SK-N-SH (cell line): ENCODE measurements around the gene MYO9A.

Experiments
- GABPA ChIP-seq: IDR thresholded peaks from 2 replicates; pipeline ENCODE4 v1.4.0; 2012; ENCODE audit warnings: low read depth, mild to moderate bottlenecking
- JUND ChIP-seq: IDR thresholded peaks from 2 replicates; pipeline ENCODE4 v1.4.0; 2012
- POLR2AphosphoS5 ChIP-seq: IDR thresholded peaks from 2 replicates; pipeline ENCODE4 v1.6.1; 2012; ENCODE audit warnings: low read depth, low read length
- RCOR1 ChIP-seq: fragments of 150-350 bp; IDR thresholded peaks from 2 replicates; pipeline ENCODE4 v1.6.1; 2017; ENCODE audit warnings: antibody characterized with exemption, low read length
- SMC3 ChIP-seq: IDR thresholded peaks from 2 replicates; pipeline ENCODE4 v1.6.1; 2012; ENCODE audit warnings: low read depth, low read length, improper control_type of control experiment
- TEAD4 ChIP-seq: IDR thresholded peaks from 2 replicates; pipeline ENCODE4 v1.4.0; 2012; ENCODE audit warnings: mild to moderate bottlenecking, borderline replicate concordance; ENCODE audit not compliant: insufficient read depth
- TF ChIP-seq, protein P1 (sequence below): IDR thresholded peaks from 2 replicates; pipeline ENCODE4 v1.4.0; 2012; ENCODE audit warnings: low read depth, borderline replicate concordance
- TF ChIP-seq, protein P2 (sequence below): IDR thresholded peaks from 2 replicates; pipeline ENCODE4; 2012
- TF ChIP-seq, protein P3 (sequence below): fragments of 150-350 bp; IDR thresholded peaks from 2 replicates; pipeline ENCODE4 v1.6.1; 2016; ENCODE audit warnings: mild to moderate bottlenecking, low read depth, low read length
- TF ChIP-seq, protein P4 (sequence below): fragments of 200-600 bp; sonication (generic); IDR thresholded peaks from 2 replicates; pipeline ENCODE4 v1.6.1; 2017; ENCODE audit warnings: antibody characterized with exemption, mild to moderate bottlenecking, moderate library complexity
- TF ChIP-seq, protein P5 (sequence below): IDR thresholded peaks from 2 replicates; pipeline ENCODE4 v1.6.1; 2012; ENCODE audit warnings: mild to moderate bottlenecking, low read depth, low read length, moderate library complexity
- TF ChIP-seq, protein P6 (sequence below): fragments of 150-350 bp; IDR thresholded peaks from 2 replicates; pipeline ENCODE4 v1.6.1; 2017; ENCODE audit warnings: antibody characterized with exemption, low read length, low read depth, borderline replicate concordance
- TF ChIP-seq, protein P7 (sequence below): IDR thresholded peaks from 2 replicates; pipeline ENCODE4 v1.4.0; 2012; ENCODE audit warnings: low read depth, borderline replicate concordance

DNA sequence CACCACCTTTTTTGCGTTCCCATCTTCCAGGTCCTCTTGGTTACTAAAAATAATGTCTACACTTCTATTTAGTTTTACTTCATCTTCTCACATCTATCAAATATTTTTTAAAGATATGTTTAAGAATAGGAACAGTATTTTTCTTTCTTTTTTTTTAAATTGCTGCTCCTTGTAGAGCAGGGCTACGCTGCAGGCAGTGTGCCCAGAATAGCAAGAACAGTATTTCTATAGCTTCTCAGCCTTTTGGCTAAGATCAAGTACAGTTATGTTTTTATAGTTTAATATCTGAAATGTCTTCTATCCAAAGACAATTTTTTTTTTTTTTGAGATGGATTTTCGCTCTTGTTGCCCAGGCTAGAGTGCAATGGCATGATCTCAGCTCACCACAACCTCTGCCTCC, 73.0 kb downstream of the MYO9A start:
- TF ChIP-seq, protein P1, sequence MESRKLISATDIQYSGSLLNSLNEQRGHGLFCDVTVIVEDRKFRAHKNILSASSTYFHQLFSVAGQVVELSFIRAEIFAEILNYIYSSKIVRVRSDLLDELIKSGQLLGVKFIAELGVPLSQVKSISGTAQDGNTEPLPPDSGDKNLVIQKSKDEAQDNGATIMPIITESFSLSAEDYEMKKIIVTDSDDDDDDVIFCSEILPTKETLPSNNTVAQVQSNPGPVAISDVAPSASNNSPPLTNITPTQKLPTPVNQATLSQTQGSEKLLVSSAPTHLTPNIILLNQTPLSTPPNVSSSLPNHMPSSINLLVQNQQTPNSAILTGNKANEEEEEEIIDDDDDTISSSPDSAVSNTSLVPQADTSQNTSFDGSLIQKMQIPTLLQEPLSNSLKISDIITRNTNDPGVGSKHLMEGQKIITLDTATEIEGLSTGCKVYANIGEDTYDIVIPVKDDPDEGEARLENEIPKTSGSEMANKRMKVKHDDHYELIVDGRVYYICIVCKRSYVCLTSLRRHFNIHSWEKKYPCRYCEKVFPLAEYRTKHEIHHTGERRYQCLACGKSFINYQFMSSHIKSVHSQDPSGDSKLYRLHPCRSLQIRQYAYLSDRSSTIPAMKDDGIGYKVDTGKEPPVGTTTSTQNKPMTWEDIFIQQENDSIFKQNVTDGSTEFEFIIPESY = no peak
- TF ChIP-seq, protein P2, sequence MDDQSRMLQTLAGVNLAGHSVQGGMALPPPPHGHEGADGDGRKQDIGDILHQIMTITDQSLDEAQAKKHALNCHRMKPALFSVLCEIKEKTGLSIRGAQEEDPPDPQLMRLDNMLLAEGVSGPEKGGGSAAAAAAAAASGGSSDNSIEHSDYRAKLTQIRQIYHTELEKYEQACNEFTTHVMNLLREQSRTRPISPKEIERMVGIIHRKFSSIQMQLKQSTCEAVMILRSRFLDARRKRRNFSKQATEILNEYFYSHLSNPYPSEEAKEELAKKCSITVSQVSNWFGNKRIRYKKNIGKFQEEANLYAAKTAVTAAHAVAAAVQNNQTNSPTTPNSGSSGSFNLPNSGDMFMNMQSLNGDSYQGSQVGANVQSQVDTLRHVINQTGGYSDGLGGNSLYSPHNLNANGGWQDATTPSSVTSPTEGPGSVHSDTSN = no peak
- TF ChIP-seq, protein P3, sequence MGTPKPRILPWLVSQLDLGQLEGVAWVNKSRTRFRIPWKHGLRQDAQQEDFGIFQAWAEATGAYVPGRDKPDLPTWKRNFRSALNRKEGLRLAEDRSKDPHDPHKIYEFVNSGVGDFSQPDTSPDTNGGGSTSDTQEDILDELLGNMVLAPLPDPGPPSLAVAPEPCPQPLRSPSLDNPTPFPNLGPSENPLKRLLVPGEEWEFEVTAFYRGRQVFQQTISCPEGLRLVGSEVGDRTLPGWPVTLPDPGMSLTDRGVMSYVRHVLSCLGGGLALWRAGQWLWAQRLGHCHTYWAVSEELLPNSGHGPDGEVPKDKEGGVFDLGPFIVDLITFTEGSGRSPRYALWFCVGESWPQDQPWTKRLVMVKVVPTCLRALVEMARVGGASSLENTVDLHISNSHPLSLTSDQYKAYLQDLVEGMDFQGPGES = no peak
- no peak for TF ChIP-seq JUND
- TF ChIP-seq, protein P4, sequence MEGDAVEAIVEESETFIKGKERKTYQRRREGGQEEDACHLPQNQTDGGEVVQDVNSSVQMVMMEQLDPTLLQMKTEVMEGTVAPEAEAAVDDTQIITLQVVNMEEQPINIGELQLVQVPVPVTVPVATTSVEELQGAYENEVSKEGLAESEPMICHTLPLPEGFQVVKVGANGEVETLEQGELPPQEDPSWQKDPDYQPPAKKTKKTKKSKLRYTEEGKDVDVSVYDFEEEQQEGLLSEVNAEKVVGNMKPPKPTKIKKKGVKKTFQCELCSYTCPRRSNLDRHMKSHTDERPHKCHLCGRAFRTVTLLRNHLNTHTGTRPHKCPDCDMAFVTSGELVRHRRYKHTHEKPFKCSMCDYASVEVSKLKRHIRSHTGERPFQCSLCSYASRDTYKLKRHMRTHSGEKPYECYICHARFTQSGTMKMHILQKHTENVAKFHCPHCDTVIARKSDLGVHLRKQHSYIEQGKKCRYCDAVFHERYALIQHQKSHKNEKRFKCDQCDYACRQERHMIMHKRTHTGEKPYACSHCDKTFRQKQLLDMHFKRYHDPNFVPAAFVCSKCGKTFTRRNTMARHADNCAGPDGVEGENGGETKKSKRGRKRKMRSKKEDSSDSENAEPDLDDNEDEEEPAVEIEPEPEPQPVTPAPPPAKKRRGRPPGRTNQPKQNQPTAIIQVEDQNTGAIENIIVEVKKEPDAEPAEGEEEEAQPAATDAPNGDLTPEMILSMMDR = no peak
- TF ChIP-seq, protein P5, sequence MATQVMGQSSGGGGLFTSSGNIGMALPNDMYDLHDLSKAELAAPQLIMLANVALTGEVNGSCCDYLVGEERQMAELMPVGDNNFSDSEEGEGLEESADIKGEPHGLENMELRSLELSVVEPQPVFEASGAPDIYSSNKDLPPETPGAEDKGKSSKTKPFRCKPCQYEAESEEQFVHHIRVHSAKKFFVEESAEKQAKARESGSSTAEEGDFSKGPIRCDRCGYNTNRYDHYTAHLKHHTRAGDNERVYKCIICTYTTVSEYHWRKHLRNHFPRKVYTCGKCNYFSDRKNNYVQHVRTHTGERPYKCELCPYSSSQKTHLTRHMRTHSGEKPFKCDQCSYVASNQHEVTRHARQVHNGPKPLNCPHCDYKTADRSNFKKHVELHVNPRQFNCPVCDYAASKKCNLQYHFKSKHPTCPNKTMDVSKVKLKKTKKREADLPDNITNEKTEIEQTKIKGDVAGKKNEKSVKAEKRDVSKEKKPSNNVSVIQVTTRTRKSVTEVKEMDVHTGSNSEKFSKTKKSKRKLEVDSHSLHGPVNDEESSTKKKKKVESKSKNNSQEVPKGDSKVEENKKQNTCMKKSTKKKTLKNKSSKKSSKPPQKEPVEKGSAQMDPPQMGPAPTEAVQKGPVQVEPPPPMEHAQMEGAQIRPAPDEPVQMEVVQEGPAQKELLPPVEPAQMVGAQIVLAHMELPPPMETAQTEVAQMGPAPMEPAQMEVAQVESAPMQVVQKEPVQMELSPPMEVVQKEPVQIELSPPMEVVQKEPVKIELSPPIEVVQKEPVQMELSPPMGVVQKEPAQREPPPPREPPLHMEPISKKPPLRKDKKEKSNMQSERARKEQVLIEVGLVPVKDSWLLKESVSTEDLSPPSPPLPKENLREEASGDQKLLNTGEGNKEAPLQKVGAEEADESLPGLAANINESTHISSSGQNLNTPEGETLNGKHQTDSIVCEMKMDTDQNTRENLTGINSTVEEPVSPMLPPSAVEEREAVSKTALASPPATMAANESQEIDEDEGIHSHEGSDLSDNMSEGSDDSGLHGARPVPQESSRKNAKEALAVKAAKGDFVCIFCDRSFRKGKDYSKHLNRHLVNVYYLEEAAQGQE = no peak
- TF ChIP-seq POLR2AphosphoS5 = no peak
- no peak for TF ChIP-seq GABPA
- no peak for TF ChIP-seq RCOR1
- TF ChIP-seq SMC3 = no peak
- TF ChIP-seq, protein P6, sequence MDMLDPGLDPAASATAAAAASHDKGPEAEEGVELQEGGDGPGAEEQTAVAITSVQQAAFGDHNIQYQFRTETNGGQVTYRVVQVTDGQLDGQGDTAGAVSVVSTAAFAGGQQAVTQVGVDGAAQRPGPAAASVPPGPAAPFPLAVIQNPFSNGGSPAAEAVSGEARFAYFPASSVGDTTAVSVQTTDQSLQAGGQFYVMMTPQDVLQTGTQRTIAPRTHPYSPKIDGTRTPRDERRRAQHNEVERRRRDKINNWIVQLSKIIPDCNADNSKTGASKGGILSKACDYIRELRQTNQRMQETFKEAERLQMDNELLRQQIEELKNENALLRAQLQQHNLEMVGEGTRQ = no peak
- no peak for TF ChIP-seq TEAD4
- TF ChIP-seq, protein P7, sequence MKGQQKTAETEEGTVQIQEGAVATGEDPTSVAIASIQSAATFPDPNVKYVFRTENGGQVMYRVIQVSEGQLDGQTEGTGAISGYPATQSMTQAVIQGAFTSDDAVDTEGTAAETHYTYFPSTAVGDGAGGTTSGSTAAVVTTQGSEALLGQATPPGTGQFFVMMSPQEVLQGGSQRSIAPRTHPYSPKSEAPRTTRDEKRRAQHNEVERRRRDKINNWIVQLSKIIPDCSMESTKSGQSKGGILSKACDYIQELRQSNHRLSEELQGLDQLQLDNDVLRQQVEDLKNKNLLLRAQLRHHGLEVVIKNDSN = no peak
